Vagina (tissue), 2 donors: ENCODE measurements around the gene ABI1.

Source experiments
- CTCF ChIP-seq, 3 experiments: fragments of 450-650 bp in 2 of 3; fragments of 200-600 bp in 1 of 3; sonication (generic) in 1 of 3; IDR thresholded peaks; one replicate each; pipeline ENCODE4 v1.5.1; 2017 to 2019; ENCODE audit warnings: antibody characterized with exemption in 3 of 3, mild to moderate bottlenecking in 2 of 3, moderate library complexity in 2 of 3
- POLR2A ChIP-seq, 2 donors: fragments of 450-650 bp; IDR thresholded peaks; one replicate each; pipeline ENCODE4 v1.6.1; 2017; ENCODE audit warnings: antibody characterized with exemption in 2 of 2, mild to moderate bottlenecking in 2 of 2, moderate library complexity in 2 of 2
- POLR2AphosphoS5 ChIP-seq, 2 donors: sonication (generic); formaldehyde crosslinking; IDR thresholded peaks; one replicate each; pipeline ENCODE4 v1.9.0; 2017; ENCODE audit warnings: antibody characterized with exemption in 2 of 2, mild to moderate bottlenecking in 2 of 2, low read depth in 1 of 2; ENCODE audit not compliant: insufficient read depth in 1 of 2

- TF ChIP-seq CTCF (IDR thresholded peaks at IDR 0.05) (no peak), POLR2A (IDR thresholded peaks at IDR 0.05) (no peak), POLR2AphosphoS5 (IDR thresholded peaks at IDR 0.05; ENCODE audit: insufficient read depth in 1 of 2, low read depth in 1 of 2) (no peak)
Measured at GRCh38 chr10:26837139-26837538, 23.6 kb downstream of the ABI1 start.
